ENCODE measurements around the gene LCOR. TPM values are rescaled to one million over a fixed set of nuclear protein-coding genes. Genes with fewer than 3 reads are reported as not detected.

Gene LCOR
- total and polyA plus RNA-seq, 5 experiments from 2014 or later: 18.9 to 51.2 (median 26.6) TPM

DNA sequence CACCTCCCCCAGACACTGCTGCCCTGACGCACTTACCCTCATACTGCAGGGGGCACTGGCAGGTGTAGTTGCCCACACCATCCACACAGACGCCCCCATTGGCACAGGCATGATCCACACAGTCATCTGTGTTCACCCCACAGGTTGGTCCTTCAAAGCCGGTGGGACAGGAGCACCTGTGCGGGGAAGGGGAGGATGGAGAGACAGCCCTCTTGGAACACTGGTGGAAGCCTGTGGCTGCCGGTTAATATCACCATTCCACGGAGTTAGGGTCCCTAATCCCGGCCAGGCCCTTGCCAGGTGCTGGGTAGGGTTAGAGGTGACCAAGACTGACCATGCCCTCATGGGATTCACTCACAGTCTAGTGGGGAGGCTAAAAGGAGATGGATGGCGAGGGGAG, 181.9 kb downstream of the LCOR start:
- peak overlapping the region in 1 of 10 donors; percentile 4 for H3K27ac Mint-ChIP-seq
- no peak for ATAC-seq

DNA sequence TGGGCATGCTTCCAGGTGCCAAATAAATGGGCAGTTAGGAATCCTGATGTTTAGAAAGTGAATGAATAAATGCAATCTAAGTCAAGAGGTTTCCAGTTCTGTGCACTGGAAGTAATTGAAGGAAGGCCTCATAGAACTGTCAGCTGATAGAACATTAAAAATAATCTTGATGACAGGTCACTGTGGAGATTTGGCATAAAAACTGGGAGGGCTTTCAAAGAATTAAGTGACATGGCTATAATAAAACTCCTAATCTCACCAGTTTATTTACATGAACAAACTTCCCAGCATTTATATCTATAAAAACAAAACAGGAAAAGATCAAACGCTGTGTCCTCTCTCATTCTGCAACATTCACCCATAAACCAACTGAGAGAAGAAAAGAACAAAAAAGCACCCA, 183.1 kb downstream of the LCOR start:
- DNase-seq (no peak), ATAC-seq (no peak)
- peaks cover 8 to 14% (median 10%) of the 10 kb centered on the region in 4 donors for H3K4me1 Mint-ChIP-seq
- POLR2A ChIA-PET: no interaction called here
- H3K9me3 Mint-ChIP-seq: peaks cover 0 to 2% (median 0%) of the 10 kb centered on the region in 9 donors
- no peaks in the 10 kb centered on the region for H3K27me3 Mint-ChIP-seq
- peak overlapping the region in 1 of 10 donors; percentile 13 for H3K27ac Mint-ChIP-seq
- no peaks in the 10 kb centered on the region for H3K36me3 Mint-ChIP-seq
- no peak overlapping the region for H3K4me3 Mint-ChIP-seq

More for the DNA sequence above, 181.9 kb downstream of the LCOR start:
- peaks cover 8 to 14% (median 10%) of the 10 kb centered on the region in 4 donors for H3K4me1 Mint-ChIP-seq
- POLR2A ChIA-PET: no interaction called here
- peaks cover 0 to 4% (median 0%) of the 10 kb centered on the region in 3 donors for H3K36me3 Mint-ChIP-seq
- no peak for DNase-seq
- no peaks in the 10 kb centered on the region for H3K27me3 Mint-ChIP-seq
- peaks cover 0 to 6% (median 0%) of the 10 kb centered on the region in 9 donors for H3K9me3 Mint-ChIP-seq
- H3K4me3 Mint-ChIP-seq: no peak overlapping the region

DNA sequence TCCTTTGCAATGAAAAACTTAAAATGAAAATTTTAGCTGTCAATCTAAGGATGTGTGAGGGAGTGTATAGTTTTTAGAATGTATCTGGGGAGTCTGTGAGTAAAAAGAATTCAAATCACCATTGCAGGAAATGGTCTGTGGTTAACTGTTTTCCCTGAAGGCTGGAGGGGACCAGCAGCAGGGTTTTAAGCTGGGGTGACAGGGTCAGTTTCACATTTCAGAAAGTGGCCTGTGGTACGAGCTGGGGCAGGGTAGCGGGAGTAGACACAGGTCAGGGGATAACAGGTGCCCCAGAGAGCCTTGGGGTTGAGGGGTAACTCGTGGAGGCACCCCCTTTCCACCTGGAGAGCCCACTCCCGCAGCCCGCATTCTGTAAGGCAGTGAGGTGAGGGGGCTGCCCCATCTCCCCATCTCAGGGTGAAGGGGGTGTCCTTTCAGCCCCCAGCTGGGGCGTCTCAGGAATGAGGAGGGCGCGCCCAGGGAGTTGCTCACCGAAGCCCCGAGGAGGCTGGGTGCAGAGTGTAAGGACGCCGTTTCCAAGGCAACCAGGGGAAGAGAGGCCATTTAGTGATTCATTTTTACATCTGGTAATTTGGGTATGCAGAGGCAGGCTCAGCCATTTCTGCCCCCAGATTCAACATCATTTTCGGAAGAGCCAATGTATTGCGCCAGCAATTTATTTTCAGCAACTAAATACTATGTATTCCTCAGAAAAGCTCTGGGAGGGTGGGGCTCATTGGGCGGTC, 184.8 kb downstream of the LCOR start:
- ATAC-seq: peak in 1 of 2 donors; percentile 56
- H3K4me1 Mint-ChIP-seq: peaks cover 6 to 14% (median 10%) of the 10 kb centered on the region in 4 donors
- H3K27ac Mint-ChIP-seq: peak overlapping the region in 7 of 10 donors; percentile 4 to 87 (median 68)
- H3K9me3 Mint-ChIP-seq: no peaks in the 10 kb centered on the region
- no peaks in the 10 kb centered on the region for H3K36me3 Mint-ChIP-seq
- H3K4me3 Mint-ChIP-seq: peak overlapping the region in 7 of 10 donors; percentile 5 to 67 (median 48)
- DNase-seq: peak in 1 of 10 donors; percentile 12
- no peaks in the 10 kb centered on the region for H3K27me3 Mint-ChIP-seq
- POLR2A ChIA-PET: no interaction called here

DNA sequence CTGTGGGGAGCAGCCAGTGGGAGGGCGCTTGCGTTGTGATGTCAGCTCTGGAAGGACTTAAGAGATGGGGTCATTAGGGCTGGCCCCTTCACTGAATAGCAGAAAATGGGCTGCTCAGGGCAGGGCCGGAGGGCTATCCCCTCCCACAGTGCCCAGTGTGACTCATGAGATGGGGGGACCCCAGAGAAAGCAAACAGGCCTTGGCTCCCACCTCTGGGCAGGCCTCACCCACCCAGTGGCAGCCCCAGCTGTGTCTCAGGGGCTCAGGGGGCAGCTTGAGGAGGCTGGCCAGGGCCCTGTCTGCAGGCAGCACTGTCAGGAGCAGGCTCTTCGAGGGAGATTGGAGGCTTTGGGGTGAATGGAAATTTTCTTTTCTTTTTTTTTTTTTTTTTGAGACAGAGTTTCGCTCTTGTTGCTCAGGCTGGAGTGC, 185.4 kb downstream of the LCOR start:
- H3K9me3 Mint-ChIP-seq: no peaks in the 10 kb centered on the region
- POLR2A ChIA-PET: interaction anchor here (0.7 kb wide), 1 partner anchor 458 kb away, joined by 4 read pairs; no protein-coding TSS in a partner anchor
- no peaks in the 10 kb centered on the region for H3K36me3 Mint-ChIP-seq
- DNase-seq: no peak
- H3K27ac Mint-ChIP-seq: peak overlapping the region in 4 of 10 donors; percentile 4 to 68 (median 38)
- ATAC-seq: no peak
- peaks cover 6 to 14% (median 10%) of the 10 kb centered on the region in 4 donors for H3K4me1 Mint-ChIP-seq
- no peaks in the 10 kb centered on the region for H3K27me3 Mint-ChIP-seq
- no peak overlapping the region for H3K4me3 Mint-ChIP-seq

DNA sequence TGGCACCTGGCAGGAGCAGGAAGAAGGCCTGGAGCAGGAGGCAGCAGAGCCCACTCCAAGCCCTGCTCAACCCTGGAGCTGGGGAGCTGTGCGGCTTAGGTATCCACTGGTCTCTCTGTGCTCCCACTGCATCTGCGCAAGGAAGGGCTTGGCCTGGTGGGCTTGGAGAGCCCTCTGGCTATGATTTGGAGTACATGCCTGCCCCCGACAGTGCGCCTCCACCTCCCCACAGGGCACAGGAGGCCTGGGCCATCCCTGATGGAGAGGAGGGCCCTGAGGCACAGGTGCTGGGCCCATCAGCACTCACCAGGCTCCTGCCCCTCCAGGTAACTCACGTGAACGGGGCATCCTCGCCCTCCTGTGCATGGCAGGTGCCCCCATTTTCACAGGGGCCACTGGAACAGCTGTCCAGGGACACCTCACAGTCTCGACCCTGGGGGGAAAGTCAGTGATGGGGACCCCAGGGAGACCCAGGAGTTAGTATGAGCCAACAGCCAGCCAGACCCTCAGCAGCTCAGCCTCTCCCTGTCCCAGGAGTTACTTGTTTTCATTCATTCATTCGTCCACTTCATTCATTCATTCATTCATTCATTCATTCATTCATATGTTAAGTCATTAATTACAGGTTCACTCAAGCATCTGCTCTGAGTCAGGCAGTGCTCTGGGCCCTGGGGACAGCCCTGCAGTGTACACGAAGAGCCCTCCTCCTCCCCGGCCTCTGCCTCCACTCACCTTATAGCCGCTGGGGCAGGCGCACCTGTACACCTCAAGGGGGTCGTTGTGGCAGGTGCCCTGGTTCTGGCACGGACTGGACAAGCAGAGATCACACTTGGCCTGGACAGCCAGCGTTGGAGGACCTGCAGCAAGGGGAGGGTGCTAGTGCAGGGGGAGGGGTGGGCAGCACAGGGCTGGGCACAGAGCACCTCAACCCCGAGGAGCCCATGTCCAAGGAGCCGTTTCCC, 186.4 kb downstream of the LCOR start:
- POLR2A ChIA-PET: interaction anchor here (0.7 kb wide), 1 partner anchor 459 kb away, joined by 4 read pairs; no protein-coding TSS in a partner anchor
- Mint-ChIP-seq H3K9me3 (no peaks in the 10 kb centered on the region), H3K27ac (no peak overlapping the region), H3K27me3 (no peaks in the 10 kb centered on the region), H3K36me3 (no peaks in the 10 kb centered on the region), H3K4me1 (peaks cover 6 to 14% (median 10%) of the 10 kb centered on the region in 4 donors), H3K4me3 (no peak overlapping the region)
- DNase-seq: no peak
- ATAC-seq: no peak

DNA sequence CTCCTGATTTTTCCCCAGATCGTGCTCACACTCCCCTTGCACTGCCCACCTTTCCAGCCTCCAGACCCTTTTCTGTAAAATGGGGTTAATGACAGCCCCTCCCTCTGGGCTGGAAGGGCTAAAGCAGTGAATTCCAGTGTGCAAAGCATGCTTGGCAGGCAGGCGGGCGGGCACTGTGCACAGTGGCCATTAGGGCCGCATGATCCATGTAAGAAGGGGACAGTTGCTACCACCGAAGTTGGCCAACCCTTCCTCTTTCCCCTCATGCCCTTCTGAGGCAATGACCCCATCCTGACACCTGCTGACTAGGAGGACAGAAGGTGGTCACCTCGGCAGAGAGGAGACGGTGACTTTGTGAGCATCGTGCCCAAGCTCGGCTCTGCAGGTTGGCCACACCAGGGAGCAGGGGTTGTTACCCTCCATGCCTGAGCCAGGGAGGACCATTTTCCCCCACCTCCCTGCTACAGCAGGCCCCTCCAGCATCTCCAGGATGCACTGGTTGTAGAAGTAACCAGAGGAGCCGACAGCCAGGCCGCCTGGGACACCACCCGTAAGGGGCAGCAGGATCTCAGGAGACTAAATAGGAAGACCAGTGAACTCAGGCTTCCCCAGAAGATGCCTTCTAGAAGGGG, 187.2 kb downstream of the LCOR start:
- DNase-seq: no peak
- no peaks in the 10 kb centered on the region for H3K36me3 Mint-ChIP-seq
- POLR2A ChIA-PET: no interaction called here

DNA sequence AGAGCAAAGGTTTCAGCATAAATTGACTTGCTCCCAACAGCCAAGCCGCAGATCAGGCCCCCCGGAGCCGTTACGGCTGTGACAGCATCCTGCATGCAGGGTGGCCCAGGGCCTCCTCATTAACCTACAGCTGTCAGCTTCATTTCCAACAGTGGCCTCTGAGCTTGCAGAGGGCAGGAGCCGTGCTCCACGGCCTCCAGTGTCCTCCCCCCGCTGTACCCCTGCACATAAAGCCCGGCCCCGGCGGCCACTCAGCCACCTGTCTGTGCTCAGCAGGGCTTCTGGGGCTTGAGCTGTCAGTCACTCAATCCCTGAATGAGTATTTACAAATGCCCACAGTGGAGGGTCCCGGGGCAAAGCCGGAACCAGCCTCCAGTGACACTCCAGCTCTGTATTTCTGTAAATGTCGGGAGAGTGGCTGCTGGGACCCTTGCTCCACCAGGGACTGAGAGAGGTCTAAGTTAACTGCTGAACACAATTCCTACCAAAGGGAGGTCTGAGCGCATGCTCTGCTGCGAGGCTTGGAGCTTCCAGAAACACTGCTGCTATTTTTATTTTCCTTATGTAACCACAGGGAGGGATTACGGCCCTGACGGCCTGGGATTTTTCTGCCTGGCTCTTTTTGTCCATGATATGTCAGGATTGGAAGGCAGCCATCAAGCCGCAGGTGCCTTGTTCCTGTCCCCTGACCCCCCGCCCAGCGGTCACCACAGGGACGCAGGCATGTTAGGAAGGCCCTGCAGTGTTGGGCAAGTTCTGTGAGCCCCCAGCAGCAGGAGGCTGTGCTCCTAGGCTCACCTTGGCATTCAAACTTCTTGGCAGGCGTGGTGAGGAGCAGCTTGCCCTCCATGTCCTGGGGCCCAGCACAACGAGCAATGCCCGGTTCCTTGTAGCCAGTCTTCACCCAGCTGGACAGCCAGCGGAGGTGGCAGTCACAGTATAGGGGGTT, 188.6 kb downstream of the LCOR start:
- Mint-ChIP-seq H3K4me3 (no peak overlapping the region), H3K9me3 (no peaks in the 10 kb centered on the region), H3K4me1 (peaks cover 4 to 12% (median 10%) of the 10 kb centered on the region in 4 donors), H3K36me3 (no peaks in the 10 kb centered on the region), H3K27ac (no peak overlapping the region), H3K27me3 (no peaks in the 10 kb centered on the region)
- POLR2A ChIA-PET: no interaction called here
- DNase-seq: no peak
- no peak for ATAC-seq

More for the DNA sequence above, 187.2 kb downstream of the LCOR start:
- no peak for ATAC-seq
- peaks cover 6 to 14% (median 10%) of the 10 kb centered on the region in 4 donors for H3K4me1 Mint-ChIP-seq
- H3K27me3 Mint-ChIP-seq: no peaks in the 10 kb centered on the region
- no peak overlapping the region for H3K4me3 Mint-ChIP-seq
- H3K27ac Mint-ChIP-seq: no peak overlapping the region
- H3K9me3 Mint-ChIP-seq: no peaks in the 10 kb centered on the region

DNA sequence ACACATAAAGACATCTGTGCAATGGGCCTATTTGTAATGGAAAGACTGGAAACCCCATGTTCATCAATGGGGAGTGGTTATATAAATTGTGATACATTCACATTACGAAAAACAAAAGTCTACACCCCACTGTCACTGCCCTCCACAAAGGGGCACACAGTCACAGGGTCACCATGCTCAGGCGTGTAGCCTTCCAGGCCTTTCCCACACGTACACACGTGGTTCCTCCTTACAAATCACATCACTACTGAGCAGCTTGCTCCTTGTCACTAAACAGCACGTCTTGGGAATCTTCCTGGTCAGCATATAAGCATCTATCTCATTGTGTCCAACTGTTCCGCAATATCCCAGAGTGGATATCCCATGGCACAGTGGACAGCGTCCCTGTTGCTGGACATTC, 190.5 kb downstream of the LCOR start:
- DNase-seq (no peak), ATAC-seq (no peak)
- no peak overlapping the region for H3K4me3 Mint-ChIP-seq
- H3K36me3 Mint-ChIP-seq: no peaks in the 10 kb centered on the region
- no peaks in the 10 kb centered on the region for H3K27me3 Mint-ChIP-seq
- H3K4me1 Mint-ChIP-seq: no peaks in the 10 kb centered on the region
- no peaks in the 10 kb centered on the region for H3K9me3 Mint-ChIP-seq
- no peak overlapping the region for H3K27ac Mint-ChIP-seq
- POLR2A ChIA-PET: no interaction called here

DNA sequence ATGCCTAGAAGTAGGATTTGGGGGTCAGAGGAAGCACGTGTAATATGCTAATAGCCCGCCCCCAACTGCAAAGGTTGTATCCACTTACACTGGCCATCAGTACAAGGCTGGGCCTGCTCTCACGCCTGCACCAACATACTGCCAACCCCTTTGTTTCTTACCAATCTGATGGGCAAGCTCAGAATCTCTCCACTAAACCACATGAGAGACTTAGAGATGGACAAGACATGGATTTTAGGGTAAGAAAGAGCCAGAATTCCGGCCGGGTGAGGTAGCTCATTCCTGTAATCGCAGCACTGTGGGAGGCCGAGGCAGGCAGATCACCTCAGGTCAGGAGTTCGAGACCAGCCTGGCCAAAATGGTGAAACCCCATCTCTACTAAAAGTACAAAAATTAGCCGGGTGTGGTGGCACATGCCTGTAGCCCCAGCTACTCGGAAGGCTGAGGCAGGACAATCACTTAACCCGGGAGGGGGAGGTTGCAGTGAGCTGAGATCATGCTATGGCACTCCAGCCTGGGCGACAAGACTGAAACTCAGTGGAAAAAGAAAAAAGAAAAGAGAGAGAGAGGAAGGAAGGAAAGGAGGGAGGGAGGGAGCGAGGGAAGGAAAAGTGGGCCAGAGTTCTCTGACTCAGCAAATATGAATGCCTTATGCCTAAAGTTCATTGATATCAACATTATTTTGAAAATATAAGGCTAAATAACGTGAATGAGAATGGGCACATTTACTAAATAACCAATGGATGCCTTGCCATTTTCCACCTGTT, 191.5 kb downstream of the LCOR start:
- DNase-seq (no peak), ATAC-seq (no peak)
- H3K27ac Mint-ChIP-seq: no peak overlapping the region
- POLR2A ChIA-PET: no interaction called here
- no peaks in the 10 kb centered on the region for H3K36me3 Mint-ChIP-seq
- no peak overlapping the region for H3K4me3 Mint-ChIP-seq
- H3K27me3 Mint-ChIP-seq: no peaks in the 10 kb centered on the region
- no peaks in the 10 kb centered on the region for H3K4me1 Mint-ChIP-seq
- no peaks in the 10 kb centered on the region for H3K9me3 Mint-ChIP-seq

DNA sequence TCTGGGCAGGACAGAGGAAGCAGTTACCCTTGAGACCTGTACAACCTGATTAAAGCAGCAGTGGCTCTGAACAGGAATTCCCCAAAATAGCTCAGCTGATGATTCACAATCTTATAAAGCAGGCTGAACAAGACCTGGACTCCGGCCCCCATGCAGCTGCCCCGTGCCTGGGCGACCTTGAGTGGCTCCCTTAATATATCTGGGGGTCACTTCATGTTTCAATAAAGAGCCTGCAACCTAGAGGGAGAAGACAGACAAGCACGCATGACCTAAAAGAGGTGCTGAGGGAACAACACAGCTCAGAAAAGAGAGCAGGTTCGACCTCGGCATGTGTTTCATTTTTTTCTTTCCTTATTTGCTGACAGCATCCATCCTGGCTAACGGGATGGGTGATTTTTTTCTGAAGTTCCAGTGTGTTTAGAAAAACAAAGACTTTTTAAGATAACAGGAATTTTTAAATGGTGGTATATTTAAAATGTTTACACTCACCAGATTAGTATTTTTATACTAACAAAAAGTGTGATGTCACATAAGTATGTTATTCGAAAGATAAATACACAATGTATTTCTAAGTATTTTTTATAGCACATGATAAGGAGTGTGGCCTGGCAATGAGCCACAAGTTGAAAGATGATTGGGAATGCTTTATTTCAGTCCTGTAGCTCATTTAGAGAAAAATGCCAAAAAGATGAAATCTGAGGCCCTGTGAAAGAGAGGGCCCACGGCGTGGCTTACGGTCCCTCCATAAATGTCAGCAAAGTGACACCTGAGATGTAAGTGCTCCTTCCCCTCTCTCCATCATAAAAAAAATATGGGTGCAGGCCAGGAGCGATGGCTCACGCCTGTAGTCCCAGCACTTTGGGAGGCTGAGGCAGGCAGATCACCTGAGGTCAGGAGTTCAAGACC, 192.3 kb downstream of the LCOR start:
- no peak for ATAC-seq
- DNase-seq: no peak
- Mint-ChIP-seq H3K4me1 (no peaks in the 10 kb centered on the region), H3K4me3 (no peak overlapping the region), H3K9me3 (no peaks in the 10 kb centered on the region), H3K27me3 (no peaks in the 10 kb centered on the region), H3K36me3 (no peaks in the 10 kb centered on the region), H3K27ac (no peak overlapping the region)
- POLR2A ChIA-PET: no interaction called here

All from naive thymus-derived CD8-positive, alpha-beta T cell (primary cell).